Colonic mucosa (tissue), 4 donors: ENCODE results near the gene CDH24. TPM values are rescaled to one million over a fixed set of nuclear protein-coding genes. Genes with fewer than 3 reads are reported as not detected.

Source experiments
- DNase-seq: peaks from one replicate; pipeline ENCODE4 v3.0.0-alpha.2; 2020
- H3K27ac ChIP-seq: fragments of 200-600 bp; one replicate; pipeline ENCODE4 v1.8.0; 2021
- H3K27me3 ChIP-seq: fragments of 200-600 bp; one replicate; pipeline ENCODE4 v1.8.0; 2021
- H3K36me3 ChIP-seq: fragments of 200-600 bp; one replicate; pipeline ENCODE4 v1.8.0; 2021
- H3K4me1 ChIP-seq: fragments of 200-600 bp; one replicate; pipeline ENCODE4 v1.8.0; 2021; ENCODE audit warnings: mild to moderate bottlenecking
- H3K4me3 ChIP-seq: fragments of 200-600 bp; one replicate; pipeline ENCODE4 v1.8.0; 2021
- H3K9ac ChIP-seq, 2 donors: one replicate each; pipeline ENCODE4 v1.7.0; 2013; ENCODE audit warnings: control low read depth in 2 of 2, low read depth in 2 of 2, low read length in 2 of 2
- H3K9me3 ChIP-seq: fragments of 200-600 bp; one replicate; pipeline ENCODE4 v1.8.0; 2021
- CTCF ChIP-seq: fragments of 200-600 bp; IDR thresholded peaks from one replicate; pipeline ENCODE4 v1.8.0; 2022; ENCODE audit warnings: antibody characterized with exemption, mild to moderate bottlenecking
- intact Hi-C: fragments of 100-400 bp; cut with DNase I; formaldehyde crosslinking; loops from one replicate; pipeline ENCODE4 v1.14.1; 2022
- total RNA-seq, 2 donors: library from RNA; stranded (reverse); fragmentation: NEBNext Ultra II Directional in 1 of 2; extraction: Animal tissue kit (Norgen Biotek cat#: 25700) in 1 of 2; gene quantifications; one replicate each; pipeline ENCODE4 v1.2.1, GENCODE V29; 2021
- donor health status: healthy.
- donor health status: DM: no; HTN: no; CAD: no.
- donor health status: DM: no; HTN: no; CAD: no.

The CDH24 gene
- total RNA-seq, 2 donors from 2014 or later: 4.4 to 11.4 TPM

DNA sequence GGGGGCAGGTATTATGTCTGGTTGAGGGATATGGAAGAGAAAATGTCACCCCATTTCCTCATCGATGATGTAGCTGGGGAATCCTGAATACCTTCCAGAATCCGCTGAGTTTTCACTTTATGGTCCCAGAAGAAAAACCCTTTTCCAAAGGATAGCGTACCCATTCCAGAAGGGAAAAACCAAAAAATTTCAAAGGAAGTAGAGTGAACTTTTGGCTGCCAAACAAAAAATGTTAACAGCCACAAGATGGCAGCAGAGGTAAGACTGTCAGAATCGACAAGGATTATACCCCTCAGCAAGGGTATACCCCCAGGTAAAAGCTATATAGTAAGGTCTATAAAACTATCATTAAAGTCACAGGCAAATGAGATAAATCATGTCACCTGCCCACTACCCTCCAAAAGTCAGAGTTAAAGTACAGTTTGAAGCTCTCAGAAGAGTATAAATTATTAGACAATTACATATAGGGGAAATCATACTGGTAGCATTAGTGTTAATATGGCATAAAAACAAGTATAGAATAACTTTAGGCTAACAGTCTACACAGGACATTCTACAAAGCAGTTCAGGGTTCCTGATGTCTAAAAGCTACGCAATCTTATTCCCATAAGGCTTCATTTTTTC is 19.6 kb upstream of the CDH24 start:
- H3K36me3 ChIP-seq: peaks cover 52% of the 10 kb centered on the region
- TF ChIP-seq CTCF: peak; percentile 48
- no peaks in the 10 kb centered on the region for H3K27me3 ChIP-seq
- H3K27ac ChIP-seq: no peak overlapping the region
- peaks cover 4% of the 10 kb centered on the region for H3K4me1 ChIP-seq
- H3K9ac ChIP-seq: no peak overlapping the region
- intact Hi-C loops: no loop called here
- no peaks in the 10 kb centered on the region for H3K9me3 ChIP-seq
- no peak overlapping the region for H3K4me3 ChIP-seq
- no peak for DNase-seq

GRCh38 chr14:23074906-23075305 is 17.6 kb upstream of the CDH24 start:
- Histone ChIP-seq H3K4me3 (no peak overlapping the region), H3K27ac (no peak overlapping the region), H3K9me3 (no peaks in the 10 kb centered on the region), H3K27me3 (no peaks in the 10 kb centered on the region), H3K4me1 (peaks cover 12% of the 10 kb centered on the region), H3K9ac (no peak overlapping the region), H3K36me3 (peaks cover 38% of the 10 kb centered on the region)
- no peak for DNase-seq
- intact Hi-C loops: no loop called here
- no peak for TF ChIP-seq CTCF

- Histone ChIP-seq H3K4me3 (no peak overlapping the region), H3K4me1 (peaks cover 18% of the 10 kb centered on the region), H3K9ac (peak overlapping the region; percentile 40 to 87)
Measured at GRCh38 chr14:23071921-23072539, 14.7 kb upstream of the CDH24 start.

GRCh38 chr14:23071244-23071920 is 14.1 kb upstream of the CDH24 start:
- Histone ChIP-seq H3K27ac (peak overlapping the region; percentile 72), H3K27me3 (no peaks in the 10 kb centered on the region), H3K36me3 (peaks cover 15% of the 10 kb centered on the region), H3K4me1 (peaks cover 18% of the 10 kb centered on the region), H3K9ac (peak overlapping the region; percentile 82 to 87), H3K9me3 (no peaks in the 10 kb centered on the region), H3K4me3 (peak overlapping the region; percentile 51)
- TF ChIP-seq CTCF: no peak
- intact Hi-C loops: no loop called here
- DNase-seq: peak; percentile 89

More at GRCh38 chr14:23071921-23072539, 14.7 kb upstream of the CDH24 start:
- DNase-seq: peak; percentile 52
- no peaks in the 10 kb centered on the region for H3K27me3 ChIP-seq
- TF ChIP-seq CTCF: no peak
- H3K9me3 ChIP-seq: no peaks in the 10 kb centered on the region
- peak overlapping the region; percentile 72 for H3K27ac ChIP-seq
- H3K36me3 ChIP-seq: peaks cover 17% of the 10 kb centered on the region
- intact Hi-C loops: no loop called here

- H3K4me1 ChIP-seq: peaks cover 18% of the 10 kb centered on the region
- peak overlapping the region; percentile 72 for H3K27ac ChIP-seq
- no peak for TF ChIP-seq CTCF
- peaks cover 12% of the 10 kb centered on the region for H3K36me3 ChIP-seq
- peak overlapping the region; percentile 51 for H3K4me3 ChIP-seq
- peak; percentile 15 for DNase-seq
- H3K27me3 ChIP-seq: no peaks in the 10 kb centered on the region
- intact Hi-C loops: no loop called here
- H3K9ac ChIP-seq: peak overlapping the region; percentile 82 to 87
- no peaks in the 10 kb centered on the region for H3K9me3 ChIP-seq
Measured at GRCh38 chr14:23070262-23071129, 13.2 kb upstream of the CDH24 start.
